CD4-positive, alpha-beta T cell (primary cell): ENCODE results near the gene SNX19. TPM values are rescaled to one million over a fixed set of nuclear protein-coding genes. Genes with fewer than 3 reads are reported as not detected.

Experiments
- ATAC-seq: fragments of 200-7000 bp; cut with Tn5 transposase; one replicate; pipeline ENCODE4 v1.10.0; 2022; ENCODE audit warnings: mild to moderate bottlenecking; ENCODE audit not compliant: poor library complexity
- CTCF ChIA-PET: fragments of 350-600 bp; sonication (Branson Sonifier 250); formaldehyde crosslinking; loops from one replicate; lab custom pipeline; 2021; ENCODE audit warnings: antibody characterized with exemption, inconsistent platforms; lab: Charles Lee
- POLR2A ChIA-PET: fragments of 350-600 bp; sonication (Branson Sonifier 250); formaldehyde crosslinking; loops from one replicate; lab custom pipeline; 2021; ENCODE audit warnings: antibody characterized with exemption, inconsistent platforms; lab: Charles Lee
- DNase-seq, 14 experiments: peaks; one replicate each; pipeline ENCODE4 v3.0.0-alpha.2; 2013 to 2020; ENCODE audit warnings: mixed read lengths in 2 of 14
- H3K27ac ChIP-seq, 2 donors: one replicate each; pipeline versions ENCODE4 v1.5.1 to v1.7.0; 2013; ENCODE audit warnings: low read length in 2 of 2, low read depth in 1 of 2, mild to moderate bottlenecking in 1 of 2
- H3K27me3 ChIP-seq, 2 experiments: 1 replicate in 1 of 2; 2 replicates in 1 of 2; pipeline versions ENCODE4 v1.6.1 to v1.7.0; 2013; ENCODE audit warnings: low read length in 2 of 2, control low read depth in 1 of 2, mild to moderate bottlenecking in 1 of 2, moderate library complexity in 1 of 2; ENCODE audit not compliant: insufficient read depth in 2 of 2, control insufficient read depth in 1 of 2
- H3K36me3 ChIP-seq: one replicate; pipeline ENCODE4 v1.6.1; 2013; ENCODE audit warnings: low read length, control low read depth; ENCODE audit not compliant: insufficient read depth
- H3K4me1 ChIP-seq: one replicate; pipeline ENCODE4 v1.6.1; 2013; ENCODE audit warnings: low read length, control low read depth; ENCODE audit not compliant: insufficient read depth
- H3K4me3 ChIP-seq: one replicate; pipeline ENCODE4 v1.5.1; 2013; ENCODE audit warnings: mild to moderate bottlenecking, low read length, moderate library complexity
- H3K9me3 ChIP-seq, 2 experiments: 1 replicate in 1 of 2; 2 replicates in 1 of 2; pipeline versions ENCODE4 v1.6.1 to v1.7.0; 2013; ENCODE audit warnings: low read length in 2 of 2, mild to moderate bottlenecking in 2 of 2, control low read depth in 1 of 2, moderate library complexity in 1 of 2; ENCODE audit not compliant: control insufficient read depth in 1 of 2, insufficient read depth in 1 of 2
- H3K27ac Mint-ChIP-seq: one replicate; pipeline ENCODE4 v1.8.0; 2020; ENCODE audit warnings: mixed read lengths
- H3K27me3 Mint-ChIP-seq: one replicate; pipeline ENCODE4 v1.8.0; 2021; ENCODE audit warnings: mixed read lengths
- H3K36me3 Mint-ChIP-seq: one replicate; pipeline ENCODE4 v1.8.0; 2021; ENCODE audit warnings: low read depth, mixed read lengths
- H3K4me1 Mint-ChIP-seq: one replicate; pipeline ENCODE4 v1.8.0; 2021; ENCODE audit warnings: low read depth, mixed read lengths
- H3K4me3 Mint-ChIP-seq: one replicate; pipeline ENCODE4 v1.8.0; 2020; ENCODE audit warnings: mild to moderate bottlenecking, mixed read lengths
- H3K9me3 Mint-ChIP-seq: one replicate; pipeline ENCODE4 v1.8.0; 2020; ENCODE audit warnings: mixed read lengths
- CTCF ChIP-seq: fragments of 200-600 bp; IDR thresholded peaks from one replicate; pipeline ENCODE4 v1.8.0; 2022; ENCODE audit warnings: antibody characterized with exemption, mild to moderate bottlenecking
- intact Hi-C, 2 experiments: fragments of 100-400 bp; cut with DNase I in 1 of 2; cut with micrococcal nuclease in 1 of 2; formaldehyde crosslinking; loops; one replicate each; pipeline versions ENCODE4 v1.15.1 to v1.9.0; 2023 to 2025; cut with DNase I, micrococcal nuclease
- total RNA-seq, 174 experiments: library from RNA in 2 of 174; stranded (reverse) in 2 of 174; gene quantifications; one replicate each; pipeline ENCODE4 v1.2.3 and lab custom pipeline; 2021 to 2026

Gene SNX19
- total RNA-seq, 2 experiments from 2014 or later: 41.2 to 43.8 TPM

DNA sequence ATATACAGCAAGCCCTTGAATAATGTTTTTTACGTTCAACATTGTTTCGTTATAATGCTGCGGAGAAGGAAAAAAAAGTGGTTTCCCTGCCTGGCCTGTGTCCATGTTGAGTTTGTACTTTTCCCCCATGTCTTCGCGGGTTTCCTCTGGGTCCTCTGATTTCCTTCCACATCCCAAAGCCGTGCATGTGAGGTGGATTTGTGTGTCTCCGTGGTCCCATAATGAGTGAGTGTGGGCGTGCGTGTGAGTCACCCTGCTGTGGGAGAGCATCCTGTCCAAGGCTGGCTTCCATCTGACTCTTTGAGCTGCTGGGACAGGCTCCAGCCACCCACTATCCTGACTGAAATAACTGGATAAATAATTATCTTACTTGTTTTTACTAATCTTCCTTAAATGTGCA, 29.6 kb upstream of the SNX19 start:
- H3K4me3 Mint-ChIP-seq: no peak overlapping the region
- H3K9me3 Mint-ChIP-seq: no peaks in the 10 kb centered on the region
- CTCF ChIA-PET: no interaction called here
- Histone ChIP-seq H3K27ac (no peak overlapping the region), H3K9me3 (no peaks in the 10 kb centered on the region), H3K4me1 (no peaks in the 10 kb centered on the region), H3K36me3 (no peaks in the 10 kb centered on the region), H3K4me3 (no peak overlapping the region), H3K27me3 (no peaks in the 10 kb centered on the region)
- POLR2A ChIA-PET: no interaction called here
- DNase-seq: no peak
- H3K27ac Mint-ChIP-seq: no peak overlapping the region
- no peak for TF ChIP-seq CTCF
- H3K4me1 Mint-ChIP-seq: peaks cover 12% of the 10 kb centered on the region
- no peak for ATAC-seq
- peaks cover 28% of the 10 kb centered on the region for H3K27me3 Mint-ChIP-seq
- H3K36me3 Mint-ChIP-seq: no peaks in the 10 kb centered on the region
- intact Hi-C loops: loop anchor here in 1 of 2 experiments (5.0 kb wide), 1 partner anchor 124 kb away; no protein-coding TSS in a partner anchor

DNA sequence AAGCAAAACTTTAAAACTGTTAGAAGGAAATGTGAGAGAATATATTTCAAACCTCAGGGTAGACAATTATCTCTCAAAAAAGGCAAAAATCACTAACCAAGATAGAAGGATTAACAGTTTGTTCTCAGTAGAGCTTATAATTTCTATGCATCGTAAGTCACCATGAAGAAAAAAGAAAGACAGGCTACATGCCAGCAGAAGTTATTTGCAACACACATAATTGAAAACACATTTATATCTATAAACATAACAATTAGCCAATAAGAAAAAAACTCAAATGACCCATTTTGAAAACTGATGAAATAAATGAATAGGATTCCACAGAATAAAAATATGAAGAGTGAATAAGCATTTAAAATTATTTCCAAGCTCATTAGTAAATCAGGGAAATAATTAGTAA, 24.4 kb upstream of the SNX19 start:
- no peak overlapping the region for H3K4me3 Mint-ChIP-seq
- TF ChIP-seq CTCF: no peak
- no peak for DNase-seq
- intact Hi-C loops: no loop called here
- H3K36me3 ChIP-seq: no peaks in the 10 kb centered on the region
- no peak overlapping the region for H3K27ac ChIP-seq
- no peaks in the 10 kb centered on the region for H3K9me3 Mint-ChIP-seq
- H3K4me1 Mint-ChIP-seq: no peaks in the 10 kb centered on the region
- peaks cover 39% of the 10 kb centered on the region for H3K27me3 Mint-ChIP-seq
- POLR2A ChIA-PET: no interaction called here
- H3K4me3 ChIP-seq: no peak overlapping the region
- CTCF ChIA-PET: no interaction called here
- H3K27ac Mint-ChIP-seq: no peak overlapping the region
- H3K9me3 ChIP-seq: no peaks in the 10 kb centered on the region
- peaks cover 0 to 2% of the 10 kb centered on the region in 2 experiments for H3K27me3 ChIP-seq
- ATAC-seq: no peak
- no peaks in the 10 kb centered on the region for H3K4me1 ChIP-seq
- H3K36me3 Mint-ChIP-seq: no peaks in the 10 kb centered on the region

DNA sequence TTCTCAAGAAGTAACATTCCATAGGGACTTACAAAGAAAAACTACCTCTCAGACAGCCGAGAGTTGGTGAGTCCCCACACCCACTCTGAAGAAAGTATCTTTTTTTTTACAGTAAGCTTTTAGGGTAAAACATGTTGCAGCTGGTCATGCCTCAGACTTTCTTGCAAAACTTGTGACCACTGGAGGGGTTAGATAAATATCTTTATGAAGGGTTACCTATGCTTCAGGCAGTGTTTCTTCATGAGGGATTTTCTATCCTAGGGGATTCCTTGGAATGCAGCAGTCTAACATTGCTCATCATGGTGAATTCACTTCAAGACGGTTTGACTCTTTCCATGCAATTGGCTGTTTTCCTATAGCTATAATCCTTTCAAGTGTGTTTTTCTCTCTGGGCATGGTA, 20.8 kb upstream of the SNX19 start:
- DNase-seq (no peak), ATAC-seq (no peak)
- no peak for TF ChIP-seq CTCF
- Histone ChIP-seq H3K4me1 (no peaks in the 10 kb centered on the region), H3K9me3 (no peaks in the 10 kb centered on the region), H3K27ac (no peak overlapping the region), H3K4me3 (no peak overlapping the region), H3K27me3 (peaks cover 0 to 2% of the 10 kb centered on the region in 2 experiments), H3K36me3 (no peaks in the 10 kb centered on the region)
- H3K36me3 Mint-ChIP-seq: no peaks in the 10 kb centered on the region
- H3K4me3 Mint-ChIP-seq: no peak overlapping the region
- POLR2A ChIA-PET: no interaction called here
- H3K27me3 Mint-ChIP-seq: peaks cover 20% of the 10 kb centered on the region
- no peaks in the 10 kb centered on the region for H3K9me3 Mint-ChIP-seq
- H3K4me1 Mint-ChIP-seq: no peaks in the 10 kb centered on the region
- intact Hi-C loops: no loop called here
- CTCF ChIA-PET: no interaction called here
- H3K27ac Mint-ChIP-seq: no peak overlapping the region
